ENCODE measurements around the gene PIBF1.

DNA sequence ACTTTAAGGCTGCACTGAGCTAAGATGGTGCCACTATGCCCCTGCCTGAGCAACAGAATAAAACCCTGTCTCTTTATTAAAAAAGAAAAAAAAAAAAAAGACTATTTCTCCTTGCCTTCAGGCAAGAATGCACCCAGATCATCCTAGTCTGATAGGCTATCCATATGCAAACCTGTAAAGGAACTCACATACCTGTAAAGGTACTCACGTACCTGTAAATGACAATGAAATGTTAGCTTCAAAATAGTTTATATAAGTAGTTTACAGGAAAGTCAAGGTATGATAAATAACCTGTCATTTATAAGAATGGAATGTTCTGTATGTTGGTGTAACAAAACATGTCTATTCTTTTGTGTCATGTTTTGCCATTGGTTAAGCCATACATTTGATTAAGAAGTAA is 86.3 kb downstream of the PIBF1 start:
- TF ChIP-seq, protein P1, sequence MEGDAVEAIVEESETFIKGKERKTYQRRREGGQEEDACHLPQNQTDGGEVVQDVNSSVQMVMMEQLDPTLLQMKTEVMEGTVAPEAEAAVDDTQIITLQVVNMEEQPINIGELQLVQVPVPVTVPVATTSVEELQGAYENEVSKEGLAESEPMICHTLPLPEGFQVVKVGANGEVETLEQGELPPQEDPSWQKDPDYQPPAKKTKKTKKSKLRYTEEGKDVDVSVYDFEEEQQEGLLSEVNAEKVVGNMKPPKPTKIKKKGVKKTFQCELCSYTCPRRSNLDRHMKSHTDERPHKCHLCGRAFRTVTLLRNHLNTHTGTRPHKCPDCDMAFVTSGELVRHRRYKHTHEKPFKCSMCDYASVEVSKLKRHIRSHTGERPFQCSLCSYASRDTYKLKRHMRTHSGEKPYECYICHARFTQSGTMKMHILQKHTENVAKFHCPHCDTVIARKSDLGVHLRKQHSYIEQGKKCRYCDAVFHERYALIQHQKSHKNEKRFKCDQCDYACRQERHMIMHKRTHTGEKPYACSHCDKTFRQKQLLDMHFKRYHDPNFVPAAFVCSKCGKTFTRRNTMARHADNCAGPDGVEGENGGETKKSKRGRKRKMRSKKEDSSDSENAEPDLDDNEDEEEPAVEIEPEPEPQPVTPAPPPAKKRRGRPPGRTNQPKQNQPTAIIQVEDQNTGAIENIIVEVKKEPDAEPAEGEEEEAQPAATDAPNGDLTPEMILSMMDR (conservative IDR thresholded peaks at IDR 0.05 in 1 of 2, IDR thresholded peaks at IDR 0.05 in 1 of 2; ENCODE audit: low read depth in 1 of 2, low read length in 2 of 2): no peak
- TF ChIP-seq EZH2 (IDR thresholded peaks at IDR 0.05; ENCODE audit: low read length, missing control alignments): no peak

All from fibroblast of lung (primary cell).